ENCODE measurements around the gene KCTD8.

KCTD8 gene

DNA sequence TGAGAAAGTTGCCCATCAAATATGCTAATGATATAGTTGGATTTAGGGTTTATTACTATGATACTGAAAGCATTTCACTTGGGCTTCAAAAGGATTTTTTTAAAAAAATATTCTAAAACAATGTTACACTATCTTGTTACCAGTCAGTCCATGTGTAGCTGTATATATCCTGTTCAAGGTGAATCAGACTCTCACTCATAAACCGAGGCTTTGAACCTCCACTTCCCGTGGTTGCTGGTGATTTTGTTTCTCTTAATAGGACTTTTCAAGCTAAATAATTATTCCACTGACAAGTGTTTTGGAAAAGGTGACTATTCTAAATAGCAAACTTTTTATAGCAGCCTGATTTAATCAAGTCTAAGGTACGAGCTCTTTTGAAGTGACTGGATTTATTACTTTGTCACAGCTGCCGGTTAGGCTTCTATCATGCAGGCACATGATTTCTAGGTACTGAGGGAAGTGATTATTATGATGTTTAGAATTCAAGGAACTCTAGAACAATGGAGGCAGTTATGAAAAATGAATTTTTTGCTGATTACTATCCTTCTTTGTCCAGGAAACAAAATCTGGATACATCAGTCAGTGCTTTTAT, 287.7 kb downstream of the KCTD8 start:
- no peak for DNase-seq

DNA sequence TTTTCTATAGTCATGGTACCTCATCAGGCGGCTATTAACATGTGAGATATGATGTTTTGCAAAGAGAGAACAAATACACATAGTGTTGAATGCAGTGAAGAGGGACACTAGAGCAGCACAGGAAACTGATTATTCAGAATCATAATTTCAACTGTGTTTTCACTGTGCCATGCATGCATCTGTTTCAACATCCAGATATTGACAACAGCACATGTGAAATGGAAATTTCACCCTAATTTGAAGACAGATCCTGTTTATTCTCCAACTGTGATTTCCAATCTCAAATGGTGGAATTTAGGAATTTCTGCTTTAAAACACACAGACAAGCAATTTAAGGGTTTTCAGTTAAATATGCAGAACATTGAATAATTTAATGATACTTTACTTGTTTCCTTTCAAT, 288.6 kb downstream of the KCTD8 start:
- no peak for DNase-seq

DNA sequence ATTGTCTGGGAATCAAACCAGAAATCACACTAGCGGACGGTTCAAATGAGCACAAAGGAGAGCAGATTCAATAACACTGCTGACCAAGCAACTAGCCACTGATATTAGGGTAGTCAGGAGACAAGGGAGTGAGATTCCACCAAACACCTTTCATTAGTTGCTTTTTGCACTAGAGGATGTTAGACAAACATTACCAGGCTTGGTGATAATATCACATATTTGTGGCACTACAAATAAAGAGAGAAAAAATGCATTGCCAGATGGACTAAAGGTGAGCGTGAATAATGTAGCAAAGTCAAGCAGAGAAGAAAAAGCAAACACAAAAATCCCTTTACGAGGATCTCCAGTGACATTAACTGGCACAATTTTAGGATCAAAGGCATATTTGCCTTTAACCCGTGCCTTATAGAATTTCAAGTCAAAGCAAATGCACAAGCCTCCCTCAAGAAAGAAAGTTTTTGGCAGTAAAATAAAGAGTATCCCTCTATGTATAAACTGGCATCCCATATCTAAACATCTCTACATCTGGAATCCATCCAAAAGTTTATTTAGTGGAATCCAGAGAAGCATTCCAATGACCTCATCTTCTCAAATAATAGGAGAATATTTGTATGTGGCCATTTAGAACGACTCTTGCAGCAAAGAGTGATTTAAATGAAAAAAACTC, 290.9 kb downstream of the KCTD8 start:
- no peak for DNase-seq

DNA sequence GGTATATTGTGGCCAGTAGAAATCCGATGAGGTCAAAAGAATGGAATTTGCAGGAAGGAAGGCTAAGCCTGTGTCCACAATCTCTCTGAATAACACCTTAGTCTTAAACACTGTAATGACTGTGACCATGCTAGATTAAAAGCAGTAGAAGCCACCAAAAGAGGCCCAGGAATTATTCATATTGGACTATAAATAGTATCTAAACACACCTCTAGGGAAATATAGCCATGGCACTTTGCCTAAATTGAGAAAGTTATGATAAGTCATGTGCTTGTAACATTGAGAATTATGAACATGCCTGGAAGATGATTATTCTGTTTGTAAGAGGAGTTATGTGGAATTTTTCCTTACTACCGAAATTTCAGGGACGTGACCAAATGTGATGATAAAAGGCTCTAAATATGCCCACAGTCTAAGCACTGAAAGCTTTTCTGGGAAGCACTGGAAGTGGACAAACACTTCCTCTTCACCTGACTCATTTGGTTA, 298.5 kb downstream of the KCTD8 start:
- DNase-seq, result no peak

DNA sequence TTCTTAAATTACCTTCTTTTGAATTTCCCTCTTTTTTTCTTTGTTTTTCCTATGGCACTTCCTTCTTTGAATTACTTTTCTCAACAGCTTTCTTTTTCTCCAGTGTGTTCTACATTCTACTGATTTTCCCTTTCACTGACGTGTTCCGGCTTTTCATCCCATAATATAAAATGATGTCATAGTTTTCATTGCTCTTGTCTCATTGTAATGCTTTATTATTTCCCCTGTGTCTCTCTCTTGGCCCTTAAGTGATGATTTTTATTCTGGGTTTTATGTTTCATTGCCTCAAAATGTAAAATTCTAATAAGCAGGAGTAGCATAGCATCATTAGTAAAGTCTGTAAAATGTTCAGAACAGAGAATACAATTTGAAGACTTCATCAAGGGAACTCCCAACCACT, 299.3 kb downstream of the KCTD8 start:
- DNase-seq, result no peak

DNA sequence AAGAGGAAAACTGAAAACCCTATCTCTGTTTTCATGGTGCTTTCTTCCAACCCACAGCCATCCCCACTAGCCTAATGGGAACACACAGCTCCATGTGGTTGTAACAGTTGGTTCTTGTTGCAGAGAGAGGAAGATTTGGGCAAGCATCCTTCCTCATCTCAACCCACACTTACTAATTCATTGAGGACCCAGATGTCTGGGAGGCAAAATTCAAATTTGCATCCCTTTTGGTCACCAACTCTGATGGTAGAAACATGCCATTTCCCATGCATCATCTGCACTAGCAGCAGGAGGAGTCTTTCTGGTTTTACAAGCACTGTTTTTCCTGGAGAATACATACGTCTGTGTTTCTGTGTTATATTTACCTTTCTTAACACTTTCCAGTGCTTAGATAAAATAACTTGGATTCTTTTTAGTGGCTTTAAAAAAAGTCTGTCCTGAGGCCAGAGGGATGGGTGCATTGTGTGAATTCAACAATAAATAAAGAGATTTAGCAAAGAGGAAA, 301.0 kb downstream of the KCTD8 start:
- no peak for DNase-seq

DNA sequence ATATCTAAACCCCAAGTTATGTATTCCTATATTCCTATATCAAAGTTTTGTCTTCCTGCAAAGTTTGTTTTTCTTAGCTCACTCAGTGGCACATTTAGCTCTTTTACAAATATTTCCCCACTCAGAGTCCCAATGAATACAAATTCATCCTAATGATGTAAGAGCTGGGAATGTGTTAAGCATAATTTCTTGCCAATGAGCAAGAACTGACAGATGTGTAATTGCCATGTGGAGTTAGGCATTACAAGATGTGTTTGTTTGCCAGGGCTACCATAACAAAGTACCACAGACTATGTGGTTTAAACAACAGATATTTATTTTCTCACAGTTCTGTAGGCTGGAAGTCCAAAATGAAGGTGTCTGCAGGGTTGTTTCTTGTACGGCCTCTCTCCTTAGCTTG, 302.1 kb downstream of the KCTD8 start:
- no peak for DNase-seq

DNA sequence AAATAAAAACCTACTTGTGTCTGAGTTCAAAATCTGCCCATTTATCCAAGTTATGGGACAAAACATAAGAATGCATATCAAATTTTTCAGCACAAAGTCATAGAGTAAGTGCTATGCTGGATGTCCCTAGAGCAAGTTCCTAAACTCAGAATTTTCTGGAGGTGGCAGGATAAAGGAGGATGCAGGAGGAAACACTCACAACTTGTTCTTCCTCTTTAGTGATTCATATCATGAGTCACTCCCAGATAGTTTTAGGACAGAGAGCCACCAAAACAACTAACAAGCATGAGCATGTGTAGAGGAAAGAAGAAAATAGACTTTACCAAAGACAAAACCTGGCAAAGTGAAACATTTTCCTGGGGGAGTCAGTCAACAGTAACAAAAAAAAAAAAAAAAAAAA, 302.7 kb downstream of the KCTD8 start:
- DNase-seq, result no peak

DNA sequence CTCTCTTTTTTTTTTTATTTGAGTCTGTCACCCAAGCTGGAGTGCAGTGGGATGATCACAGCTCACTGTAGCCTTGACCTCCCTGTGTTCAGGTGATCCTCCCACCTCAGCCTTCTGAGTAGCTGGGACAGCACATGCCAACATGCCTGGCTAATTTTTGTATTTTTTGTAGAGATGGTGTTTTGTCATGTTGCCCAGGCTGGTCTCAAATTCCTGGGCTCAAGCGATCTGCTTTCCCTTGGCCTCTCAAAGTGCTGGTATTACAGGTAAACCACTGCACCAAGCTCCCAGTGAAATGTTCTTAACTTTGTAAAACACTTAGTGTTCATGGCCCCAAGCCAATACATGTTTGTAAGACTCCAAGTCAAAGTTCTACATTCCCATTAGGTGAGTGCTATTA, 316.1 kb downstream of the KCTD8 start:
- DNase-seq, result no peak

All from NCI-H345 (cell line).